ENCODE measurements around the gene LRRC75A. TPM values are rescaled to one million over a fixed set of nuclear protein-coding genes. Genes with fewer than 3 reads are reported as not detected.
"Not testable (repeated sequence)": the region's sequence is repeated elsewhere in the genome, so short reads cannot be mapped to it uniquely, and the experiment has no call there.

Gene LRRC75A
- total and polyA plus RNA-seq, 2 experiments from 2014 or later = 5.3 to 26.2 TPM

GRCh38 chr17:16396693-16397092, 95.3 kb downstream of the LRRC75A start:
- ATAC-seq = not testable (repeated sequence)

GRCh38 chr17:16395887-16396286, 96.1 kb downstream of the LRRC75A start:
- not testable (repeated sequence) for DNase-seq (ENCODE audit: low spot score); H3K4me3 ChIP-seq; H3K36me3 Mint-ChIP-seq (ENCODE audit: low read depth); H3K36me3 ChIP-seq (ENCODE audit: insufficient read depth); ATAC-seq; H4K20me1 ChIP-seq (replicated peaks; ENCODE audit: insufficient read depth); H3K79me2 ChIP-seq (replicated peaks; ENCODE audit: insufficient read depth); H3K27ac ChIP-seq (ENCODE audit: low read depth); H3K4me3 Mint-ChIP-seq; H3K9me3 Mint-ChIP-seq; H3K4me2 ChIP-seq; H3K9me2 ChIP-seq (ENCODE audit: insufficient read depth); H3F3A ChIP-seq (replicated peaks; ENCODE audit: low read depth); H2AFZ ChIP-seq; H3K27me3 Mint-ChIP-seq (ENCODE audit: insufficient read depth, low read depth, poor library complexity); H3K27me3 ChIP-seq (ENCODE audit: insufficient read depth)
- H3K27ac Mint-ChIP-seq = peak overlapping the region; percentile 44; the same call in 1 of the 2 replicates
- peaks cover 21% of the 10 kb centered on the region for H3K4me1 Mint-ChIP-seq
- peaks cover 19% of the 10 kb centered on the region for H3K4me1 ChIP-seq (ENCODE audit: insufficient read depth)

More at GRCh38 chr17:16396693-16397092, 95.3 kb downstream of the LRRC75A start:
- not testable (repeated sequence) for H3K36me3 Mint-ChIP-seq (ENCODE audit: low read depth); H3K27ac ChIP-seq (ENCODE audit: low read depth); H3F3A ChIP-seq (replicated peaks; ENCODE audit: low read depth); H3K4me2 ChIP-seq; H3K27me3 ChIP-seq (ENCODE audit: insufficient read depth); H3K79me2 ChIP-seq (replicated peaks; ENCODE audit: insufficient read depth); H3K4me3 ChIP-seq; DNase-seq (ENCODE audit: low spot score); H3K4me3 Mint-ChIP-seq; H3K9me3 Mint-ChIP-seq; H4K20me1 ChIP-seq (replicated peaks; ENCODE audit: insufficient read depth); H3K9me2 ChIP-seq (ENCODE audit: insufficient read depth); H2AFZ ChIP-seq; H3K27me3 Mint-ChIP-seq (ENCODE audit: insufficient read depth, low read depth, poor library complexity); H3K36me3 ChIP-seq (ENCODE audit: insufficient read depth)
- H3K4me1 Mint-ChIP-seq = peaks cover 21% of the 10 kb centered on the region
- H3K27ac Mint-ChIP-seq = peak overlapping the region; percentile 27; the same call in 1 of the 2 replicates
- H3K4me1 ChIP-seq (ENCODE audit: insufficient read depth) = peaks cover 19% of the 10 kb centered on the region

GRCh38 chr17:16392491-16392890, 99.5 kb downstream of the LRRC75A start:
- not testable (repeated sequence) for H3F3A ChIP-seq (replicated peaks; ENCODE audit: low read depth); H3K4me2 ChIP-seq; H3K27ac Mint-ChIP-seq; H3K9me3 Mint-ChIP-seq; H4K20me1 ChIP-seq (replicated peaks; ENCODE audit: insufficient read depth); H3K4me1 ChIP-seq (ENCODE audit: insufficient read depth); H3K27me3 ChIP-seq (ENCODE audit: insufficient read depth); H3K4me3 Mint-ChIP-seq; H3K27me3 Mint-ChIP-seq (ENCODE audit: insufficient read depth, low read depth, poor library complexity); H2AFZ ChIP-seq; DNase-seq (ENCODE audit: low spot score); H3K36me3 Mint-ChIP-seq (ENCODE audit: low read depth); H3K27ac ChIP-seq (ENCODE audit: low read depth); ATAC-seq; H3K79me2 ChIP-seq (replicated peaks; ENCODE audit: insufficient read depth); H3K36me3 ChIP-seq (ENCODE audit: insufficient read depth); H3K9me2 ChIP-seq (ENCODE audit: insufficient read depth); H3K4me3 ChIP-seq
- H3K4me1 Mint-ChIP-seq = peaks cover 12% of the 10 kb centered on the region; the same call in 2 of the 3 replicates

Small RNA genes within 50 kb of the gene (small RNA-seq; reads per million reads assigned to genes)
- gene SNORD49A (ENCODE audit: low replicate concordance) (not detected), gene SNORD65 (ENCODE audit: low replicate concordance) (not detected)

Other genes with a start within 250 kb of the LRRC75A start
- 300 and 312 TPM in 2 replicates for gene CENPV, start 138.7 kb downstream of the LRRC75A start, total RNA-seq (2014; rRNA removed; shearing (Covaris generic))
- 139 and 149 TPM in 2 replicates for gene CENPV, start 138.7 kb downstream of the LRRC75A start, polyA plus RNA-seq (2016; fragmentation: Nextera tagmentation; extraction: Ambion mirVana)
- gene UBB, start 111.1 kb downstream of the LRRC75A start, total RNA-seq (2014; rRNA removed; shearing (Covaris generic)) = 812 and 871 TPM in 2 replicates
- 1,581 and 1,692 TPM in 2 replicates for gene UBB, start 111.1 kb downstream of the LRRC75A start, polyA plus RNA-seq (2016; fragmentation: Nextera tagmentation; extraction: Ambion mirVana)
- gene TRPV2, start 76.6 kb downstream of the LRRC75A start, total RNA-seq (2014; rRNA removed; shearing (Covaris generic)) = 1.6 and 3.2 TPM in 2 replicates
- gene TRPV2, start 76.6 kb downstream of the LRRC75A start, polyA plus RNA-seq (2016; fragmentation: Nextera tagmentation; extraction: Ambion mirVana) = 1.7 and 3.7 TPM in 2 replicates
- 2.1 and 5.1 TPM in 2 replicates for gene ZNF287, start 77.0 kb upstream of the LRRC75A start, total RNA-seq (2014; rRNA removed; shearing (Covaris generic))
- gene ZNF287, start 77.0 kb upstream of the LRRC75A start, polyA plus RNA-seq (2016; fragmentation: Nextera tagmentation; extraction: Ambion mirVana) = 8.0 and 10.1 TPM in 2 replicates
- gene ZNF624, start 161.7 kb upstream of the LRRC75A start, total RNA-seq (2014; rRNA removed; shearing (Covaris generic)) = 1.7 and 3.9 TPM in 2 replicates
- gene ZNF624, start 161.7 kb upstream of the LRRC75A start, polyA plus RNA-seq (2016; fragmentation: Nextera tagmentation; extraction: Ambion mirVana) = 0.94 and 2.7 TPM in 2 replicates
- gene CCDC144A, start 198.0 kb upstream of the LRRC75A start, total RNA-seq (2014; rRNA removed; shearing (Covaris generic)) = 3.2 and 4.2 TPM in 2 replicates
- gene CCDC144A, start 198.0 kb upstream of the LRRC75A start, polyA plus RNA-seq (2016; fragmentation: Nextera tagmentation; extraction: Ambion mirVana) = 5.5 and 13.9 TPM in 2 replicates